Gastroesophageal sphincter (tissue), 3 donors: ENCODE results near the gene RBM22.

Experiments used
- CTCF ChIP-seq, 4 experiments: fragments of 200-600 bp in 2 of 4; fragments of 450-650 bp in 2 of 4; sonication (generic) in 1 of 4; IDR thresholded peaks; one replicate each; pipeline ENCODE4 v1.5.1; 2017 to 2019; ENCODE audit warnings: antibody characterized with exemption in 4 of 4, mild to moderate bottlenecking in 2 of 4, moderate library complexity in 2 of 4
- POLR2A ChIP-seq, 2 donors: fragments of 450-650 bp; IDR thresholded peaks; one replicate each; pipeline ENCODE4 v1.6.1; 2017; ENCODE audit warnings: antibody characterized with exemption in 2 of 2, mild to moderate bottlenecking in 2 of 2, moderate library complexity in 1 of 2

GRCh38 chr5:150662731-150663516 lies 37.9 kb downstream of the RBM22 start:
- TF ChIP-seq CTCF (IDR thresholded peaks at IDR 0.05), result no peak
- no peak for TF ChIP-seq POLR2A (IDR thresholded peaks at IDR 0.05)
